ENCODE results near the gene NSD2. TPM values are rescaled to one million over a fixed set of nuclear protein-coding genes. Genes with fewer than 3 reads are reported as not detected.

The NSD2 gene
- total RNA-seq, 1 experiment from 2014 or later, result 69.0 TPM

DNA sequence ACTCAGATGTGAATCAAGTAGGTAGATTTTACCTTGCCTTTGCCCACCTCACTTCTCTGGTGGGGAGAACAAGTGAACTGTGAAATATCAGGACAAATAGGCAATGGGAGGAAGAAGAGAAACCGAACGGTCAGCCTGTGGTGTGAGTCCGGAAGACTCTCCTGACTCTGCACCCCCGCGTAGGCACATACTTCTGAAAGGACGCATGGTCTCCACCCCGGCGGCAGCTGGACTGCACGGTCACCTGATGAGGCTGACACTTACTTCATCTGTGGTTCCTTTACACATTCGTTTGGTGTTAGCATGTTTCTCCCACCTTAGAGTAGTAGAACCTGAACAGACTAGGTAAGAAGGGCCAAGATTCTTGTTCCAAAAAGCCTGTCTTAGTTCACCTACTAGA, 79.2 kb downstream of the NSD2 start:
- Histone ChIP-seq H3K27ac (ENCODE audit: low read length) (no peak overlapping the region), H3K27me3 (ENCODE audit: low read length) (no peaks in the 10 kb centered on the region), H3K4me3 (ENCODE audit: low read length) (no peak overlapping the region), H3K4me1 (ENCODE audit: insufficient read depth, low read length) (no peaks in the 10 kb centered on the region), H2AFZ (ENCODE audit: low read length) (no peak overlapping the region), H3K9me2 (replicated peaks; ENCODE audit: low read length) (no peaks in the 10 kb centered on the region), H3F3A (ENCODE audit: low read length, unreplicated experiment) (no peaks in the 10 kb centered on the region), H3K79me2 (ENCODE audit: low read length) (no peaks in the 10 kb centered on the region), H3K4me2 (ENCODE audit: low read length) (no peak overlapping the region), H4K20me1 (ENCODE audit: low read length) (no peaks in the 10 kb centered on the region), H3K9ac (ENCODE audit: low read length) (no peak overlapping the region), H3K9me3 (ENCODE audit: low read length) (no peaks in the 10 kb centered on the region), H3K36me3 (ENCODE audit: low read depth, low read length) (peaks cover 5% of the 10 kb centered on the region; the same call in 1 of the 2 replicates)
- ChIA-PET POLR2A (ENCODE audit: unreplicated experiment) (no interaction called here), CTCF (no interaction called here)
- no peak for ATAC-seq
- DNase-seq, result no peak
- intact Hi-C loops (cut with micrococcal nuclease), result no loop called here
- no peak for TF ChIP-seq EZH2phosphoT487 (IDR thresholded peaks at IDR 0.05; ENCODE audit: borderline replicate concordance, low read length)
- no peak for TF ChIP-seq EZH2 (IDR thresholded peaks at IDR 0.05; ENCODE audit: low read length, unreplicated experiment)
- TF ChIP-seq CTCF (conservative IDR thresholded peaks at IDR 0.05; ENCODE audit: low read depth, low read length), result no peak
- BruUV-seq (replicated peaks), result no TSS peak

GRCh38 chr4:1952058-1952700, 81.0 kb downstream of the NSD2 start:
- no TSS peak for BruUV-seq (replicated peaks)
- Histone ChIP-seq H3K27me3 (ENCODE audit: low read length) (no peaks in the 10 kb centered on the region), H3F3A (ENCODE audit: low read length, unreplicated experiment) (no peaks in the 10 kb centered on the region), H3K9me3 (ENCODE audit: low read length) (no peaks in the 10 kb centered on the region), H3K4me3 (ENCODE audit: low read length) (no peak overlapping the region), H3K27ac (ENCODE audit: low read length) (no peak overlapping the region), H3K4me1 (ENCODE audit: insufficient read depth, low read length) (no peaks in the 10 kb centered on the region), H2AFZ (ENCODE audit: low read length) (no peak overlapping the region), H3K9ac (ENCODE audit: low read length) (no peak overlapping the region), H3K79me2 (ENCODE audit: low read length) (no peaks in the 10 kb centered on the region), H3K36me3 (ENCODE audit: low read depth, low read length) (peaks cover 13% of the 10 kb centered on the region; the same call in 1 of the 2 replicates), H3K9me2 (replicated peaks; ENCODE audit: low read length) (no peaks in the 10 kb centered on the region), H4K20me1 (ENCODE audit: low read length) (no peaks in the 10 kb centered on the region), H3K4me2 (ENCODE audit: low read length) (no peak overlapping the region)
- DNase-seq (no peak), ATAC-seq (no peak)
- POLR2A ChIA-PET (ENCODE audit: unreplicated experiment), result no interaction called here
- TF ChIP-seq CTCF (conservative IDR thresholded peaks at IDR 0.05; ENCODE audit: low read depth, low read length) (no peak), EZH2phosphoT487 (IDR thresholded peaks at IDR 0.05; ENCODE audit: borderline replicate concordance, low read length) (no peak), EZH2 (IDR thresholded peaks at IDR 0.05; ENCODE audit: low read length, unreplicated experiment) (no peak)
- CTCF ChIA-PET, result no interaction called here
- intact Hi-C loops (cut with micrococcal nuclease), result no loop called here

- TF ChIP-seq CTCF (conservative IDR thresholded peaks at IDR 0.05; ENCODE audit: low read depth, low read length), result no peak
- no peak for TF ChIP-seq EZH2phosphoT487 (IDR thresholded peaks at IDR 0.05; ENCODE audit: borderline replicate concordance, low read length)
- no peak for TF ChIP-seq EZH2 (IDR thresholded peaks at IDR 0.05; ENCODE audit: low read length, unreplicated experiment)
- CTCF ChIA-PET, result no interaction called here
These were observed 81.5 kb downstream of the NSD2 start for GRCh38 chr4:1952719-1953118.

More at GRCh38 chr4:1952719-1953118, 81.5 kb downstream of the NSD2 start:
- Histone ChIP-seq H3K27me3 (ENCODE audit: low read length) (no peaks in the 10 kb centered on the region), H2AFZ (ENCODE audit: low read length) (no peak overlapping the region), H3K9me3 (ENCODE audit: low read length) (no peaks in the 10 kb centered on the region), H3K9me2 (replicated peaks; ENCODE audit: low read length) (no peaks in the 10 kb centered on the region), H3K4me2 (ENCODE audit: low read length) (no peak overlapping the region), H3F3A (ENCODE audit: low read length, unreplicated experiment) (no peaks in the 10 kb centered on the region), H3K27ac (ENCODE audit: low read length) (no peak overlapping the region), H3K36me3 (ENCODE audit: low read depth, low read length) (peaks cover 14% of the 10 kb centered on the region; the same call in 1 of the 2 replicates), H3K9ac (ENCODE audit: low read length) (no peak overlapping the region), H3K79me2 (ENCODE audit: low read length) (no peaks in the 10 kb centered on the region), H3K4me3 (ENCODE audit: low read length) (no peak overlapping the region), H3K4me1 (ENCODE audit: insufficient read depth, low read length) (no peaks in the 10 kb centered on the region), H4K20me1 (ENCODE audit: low read length) (no peaks in the 10 kb centered on the region)
- ATAC-seq (no peak), DNase-seq (no peak)
- POLR2A ChIA-PET (ENCODE audit: unreplicated experiment), result no interaction called here
- intact Hi-C loops (cut with micrococcal nuclease), result no loop called here
- no TSS peak for BruUV-seq (replicated peaks)
